Smooth muscle cell (in vitro differentiated cells): ENCODE measurements around the gene UMODL1. TPM values are rescaled to one million over a fixed set of nuclear protein-coding genes. Genes with fewer than 3 reads are reported as not detected.

Experiments
- DNase-seq: peaks from one replicate; lab custom pipeline; 2025; ENCODE audit not compliant: unreplicated experiment; lab: John Stamatoyannopoulos, UW
- H2AFZ ChIP-seq: fragments of 200-600 bp; sonication (generic); 2 replicates; pipeline ENCODE4 v1.6.0; 2016; ENCODE audit warnings: antibody characterized with exemption, low read depth, mild to moderate bottlenecking
- H3F3A ChIP-seq: fragments of 200-600 bp; sonication (generic); 2 replicates; pipeline ENCODE4 v1.6.0; 2017; ENCODE audit warnings: antibody characterized with exemption, low read depth
- H3K27ac ChIP-seq: fragments of 200-600 bp; sonication (generic); 2 replicates; pipeline ENCODE4 v1.5.1; 2016; ENCODE audit warnings: low read depth, mild to moderate bottlenecking
- H3K27me3 ChIP-seq: fragments of 200-600 bp; sonication (generic); 2 replicates; pipeline ENCODE4 v1.6.1; 2016; ENCODE audit warnings: low read depth, mild to moderate bottlenecking
- H3K36me3 ChIP-seq: fragments of 200-600 bp; sonication (generic); 2 replicates; pipeline ENCODE4 v1.5.1; 2016; ENCODE audit warnings: low read depth
- H3K4me1 ChIP-seq: fragments of 200-600 bp; sonication (generic); 2 replicates; pipeline ENCODE4 v1.5.1; 2016; ENCODE audit warnings: low read depth
- H3K4me2 ChIP-seq: fragments of 200-600 bp; sonication (generic); 2 replicates; pipeline ENCODE4 v1.6.0; 2016; ENCODE audit warnings: mild to moderate bottlenecking
- H3K4me3 ChIP-seq: fragments of 200-600 bp; sonication (generic); 2 replicates; pipeline ENCODE4 v1.5.1; 2016; ENCODE audit warnings: mild to moderate bottlenecking
- H3K79me2 ChIP-seq: fragments of 200-600 bp; sonication (generic); 2 replicates; pipeline ENCODE4 v1.6.0; 2016; ENCODE audit warnings: low read depth, mild to moderate bottlenecking
- H3K9ac ChIP-seq: fragments of 200-600 bp; sonication (generic); 2 replicates; pipeline ENCODE4 v1.6.0; 2016; ENCODE audit warnings: low read depth
- H3K9me3 ChIP-seq: fragments of 200-600 bp; sonication (generic); replicated peaks from 2 replicates; pipeline ENCODE4 v1.5.1; 2016; ENCODE audit warnings: low read depth
- H4K20me1 ChIP-seq: fragments of 200-600 bp; sonication (generic); 2 replicates; pipeline ENCODE4 v1.6.0; 2016; ENCODE audit warnings: low read depth
- WGBS: methylation state at CpG from one replicate; pipeline ENCODE4 v1.1.7; 2016; ENCODE audit warnings: low lambda C conversion rate; 5-methylcytosine and 5-hydroxymethylcytosine counted together
- polyA plus RNA-seq: library from polyadenylated mRNA; unstranded; fragments of >200 nt; fragmentation: Nextera tagmentation; extraction: Ambion mirVana; gene quantifications from 2 replicates; pipeline ENCODE4 v1.2.1, GENCODE V29; 2016
- total RNA-seq: library from RNA; depleted of rRNA; stranded (reverse); fragments of >200 nt; gene quantifications from 2 replicates; pipeline ENCODE4 v1.2.3, GENCODE V29; 2014
- TF ChIP-seq, protein P1 (sequence below): fragments of 200-600 bp; sonication (generic); IDR thresholded peaks from 2 replicates; pipeline ENCODE4 v1.5.1; 2017; ENCODE audit warnings: borderline replicate concordance, mild to moderate bottlenecking, antibody characterized with exemption; ENCODE audit not compliant: insufficient read depth, poor library complexity, severe bottlenecking

Gene UMODL1
- total and polyA plus RNA-seq, 2 experiments from 2014 or later: 0.14 TPM; not detected in 1

DNA sequence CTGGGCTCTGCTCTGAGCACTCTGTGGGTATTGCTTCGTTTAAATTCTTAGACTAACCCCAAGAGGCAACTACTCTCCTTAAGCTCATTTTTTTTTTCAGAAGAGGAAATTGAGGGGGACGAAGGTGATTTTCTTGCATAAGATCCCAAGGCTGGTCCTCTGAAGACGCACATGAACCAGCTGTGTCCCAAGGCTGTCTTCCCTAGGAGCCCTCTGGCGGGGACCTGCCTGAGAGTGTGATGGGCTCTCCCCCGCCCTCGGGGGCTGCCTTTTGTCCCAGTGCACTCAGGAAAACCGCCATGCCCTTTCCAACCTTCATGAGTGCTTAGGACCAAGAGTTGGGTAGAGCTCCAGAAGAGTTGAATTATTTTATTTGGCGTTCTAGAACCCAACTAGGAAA is 21.7 kb downstream of the UMODL1 start:
- TF ChIP-seq, protein P1, sequence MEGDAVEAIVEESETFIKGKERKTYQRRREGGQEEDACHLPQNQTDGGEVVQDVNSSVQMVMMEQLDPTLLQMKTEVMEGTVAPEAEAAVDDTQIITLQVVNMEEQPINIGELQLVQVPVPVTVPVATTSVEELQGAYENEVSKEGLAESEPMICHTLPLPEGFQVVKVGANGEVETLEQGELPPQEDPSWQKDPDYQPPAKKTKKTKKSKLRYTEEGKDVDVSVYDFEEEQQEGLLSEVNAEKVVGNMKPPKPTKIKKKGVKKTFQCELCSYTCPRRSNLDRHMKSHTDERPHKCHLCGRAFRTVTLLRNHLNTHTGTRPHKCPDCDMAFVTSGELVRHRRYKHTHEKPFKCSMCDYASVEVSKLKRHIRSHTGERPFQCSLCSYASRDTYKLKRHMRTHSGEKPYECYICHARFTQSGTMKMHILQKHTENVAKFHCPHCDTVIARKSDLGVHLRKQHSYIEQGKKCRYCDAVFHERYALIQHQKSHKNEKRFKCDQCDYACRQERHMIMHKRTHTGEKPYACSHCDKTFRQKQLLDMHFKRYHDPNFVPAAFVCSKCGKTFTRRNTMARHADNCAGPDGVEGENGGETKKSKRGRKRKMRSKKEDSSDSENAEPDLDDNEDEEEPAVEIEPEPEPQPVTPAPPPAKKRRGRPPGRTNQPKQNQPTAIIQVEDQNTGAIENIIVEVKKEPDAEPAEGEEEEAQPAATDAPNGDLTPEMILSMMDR: no peak
- Histone ChIP-seq H3K36me3 (no peaks in the 10 kb centered on the region), H3K9me3 (no peaks in the 10 kb centered on the region), H3K79me2 (no peaks in the 10 kb centered on the region), H3K4me1 (no peaks in the 10 kb centered on the region), H3K27ac (no peak overlapping the region), H4K20me1 (no peaks in the 10 kb centered on the region), H3K4me2 (no peak overlapping the region), H3K9ac (no peak overlapping the region), H3K27me3 (no peaks in the 10 kb centered on the region), H3F3A (no peaks in the 10 kb centered on the region), H2AFZ (no peak overlapping the region), H3K4me3 (no peak overlapping the region)
- WGBS: 84% methylated on average over 8 of the region's 8 CpGs
- DNase-seq: no peak

DNA sequence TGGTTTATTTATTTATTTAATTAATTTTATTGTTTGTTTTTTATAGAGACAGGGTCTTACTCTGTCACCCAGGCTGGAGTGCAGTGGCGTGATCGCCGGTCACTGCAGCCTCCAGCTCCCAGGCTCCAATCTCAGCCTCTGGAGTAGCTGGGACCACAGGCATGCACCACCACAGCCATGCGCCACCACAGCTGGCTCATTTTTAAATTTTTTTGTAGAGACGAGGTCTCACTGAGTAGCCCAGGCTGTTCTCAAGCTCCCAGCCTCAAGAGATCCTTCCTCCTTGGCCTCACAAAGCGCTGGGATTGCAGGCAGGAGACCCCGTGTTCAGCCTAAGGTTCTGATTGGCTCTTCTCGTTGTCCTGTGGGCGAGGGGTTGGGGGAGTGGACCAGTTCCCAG is 22.1 kb downstream of the UMODL1 start:
- no peaks in the 10 kb centered on the region for H3K27me3 ChIP-seq
- TF ChIP-seq, protein P1: no peak
- H2AFZ ChIP-seq: no peak overlapping the region
- no peaks in the 10 kb centered on the region for H3K36me3 ChIP-seq
- no peaks in the 10 kb centered on the region for H3K4me1 ChIP-seq
- H3K9me3 ChIP-seq: no peaks in the 10 kb centered on the region
- H3K4me2 ChIP-seq: no peak overlapping the region
- no peaks in the 10 kb centered on the region for H3F3A ChIP-seq
- 79% methylated on average over 9 of the region's 9 CpGs for WGBS
- H3K79me2 ChIP-seq: no peaks in the 10 kb centered on the region
- H3K27ac ChIP-seq: peak overlapping the region; percentile 83
- no peak for DNase-seq
- H3K4me3 ChIP-seq: no peak overlapping the region
- no peaks in the 10 kb centered on the region for H4K20me1 ChIP-seq
- H3K9ac ChIP-seq: peak overlapping the region; percentile 27

DNA sequence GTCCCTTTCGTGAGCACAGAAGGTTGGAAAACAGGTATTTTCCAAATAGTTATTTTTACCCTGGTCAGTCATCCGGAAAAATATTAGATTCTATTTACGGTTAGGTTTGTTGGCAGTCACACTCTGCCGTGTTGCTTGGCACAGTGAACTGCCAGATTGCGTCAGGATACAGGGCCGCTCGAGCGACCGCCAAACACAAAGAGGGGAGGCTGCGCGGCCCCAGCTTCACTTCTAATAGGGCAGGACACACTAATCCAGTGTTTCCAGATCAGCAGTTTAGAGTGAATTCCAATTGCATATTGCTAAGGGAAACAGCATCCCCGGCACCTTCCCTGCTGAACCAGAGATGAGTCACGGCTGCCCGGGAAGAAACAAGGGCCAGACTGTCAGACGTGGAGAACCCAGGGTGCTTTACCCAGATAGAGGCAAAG is 22.9 kb downstream of the UMODL1 start:
- no peak overlapping the region for H2AFZ ChIP-seq
- H3K9me3 ChIP-seq: no peaks in the 10 kb centered on the region
- H3K9ac ChIP-seq: peak overlapping the region; percentile 27
- H4K20me1 ChIP-seq: no peaks in the 10 kb centered on the region
- no peak overlapping the region for H3K4me3 ChIP-seq
- H3F3A ChIP-seq: no peaks in the 10 kb centered on the region
- peak overlapping the region; percentile 83 for H3K27ac ChIP-seq
- 61% methylated on average over 15 of the region's 15 CpGs for WGBS
- H3K79me2 ChIP-seq: no peaks in the 10 kb centered on the region
- H3K36me3 ChIP-seq: no peaks in the 10 kb centered on the region
- TF ChIP-seq, protein P1: no peak
- H3K4me2 ChIP-seq: no peak overlapping the region
- no peaks in the 10 kb centered on the region for H3K4me1 ChIP-seq
- H3K27me3 ChIP-seq: no peaks in the 10 kb centered on the region
- DNase-seq: no peak

DNA sequence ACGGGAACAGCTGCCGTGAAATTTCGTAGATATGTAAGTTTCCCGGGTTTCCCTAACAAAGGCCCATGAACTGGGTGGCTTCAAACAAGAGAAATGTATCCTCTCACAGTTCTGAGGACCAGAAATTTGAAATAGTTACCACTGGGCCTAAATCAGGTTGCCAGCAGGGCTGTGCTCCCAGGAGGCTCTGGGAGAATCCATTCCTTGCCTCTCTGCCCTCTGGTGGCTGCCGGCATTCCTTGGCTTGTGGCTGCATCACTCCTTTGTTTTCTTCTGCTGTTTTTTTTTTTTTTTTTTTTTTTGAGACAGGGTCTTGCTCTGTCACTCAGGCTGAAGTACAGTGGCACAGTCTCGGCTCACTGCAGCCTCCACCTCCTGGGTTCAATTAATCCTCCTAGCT is 23.7 kb downstream of the UMODL1 start:
- no peaks in the 10 kb centered on the region for H3K9me3 ChIP-seq
- H3K9ac ChIP-seq: no peak overlapping the region
- 97% methylated on average over 6 of the region's 6 CpGs for WGBS
- no peak overlapping the region for H2AFZ ChIP-seq
- no peaks in the 10 kb centered on the region for H3K4me1 ChIP-seq
- H3F3A ChIP-seq: no peaks in the 10 kb centered on the region
- no peaks in the 10 kb centered on the region for H3K79me2 ChIP-seq
- no peaks in the 10 kb centered on the region for H3K27me3 ChIP-seq
- no peak overlapping the region for H3K4me2 ChIP-seq
- no peaks in the 10 kb centered on the region for H3K36me3 ChIP-seq
- no peak for DNase-seq
- peak overlapping the region; percentile 83 for H3K27ac ChIP-seq
- TF ChIP-seq, protein P1: no peak
- no peak overlapping the region for H3K4me3 ChIP-seq
- no peaks in the 10 kb centered on the region for H4K20me1 ChIP-seq
